Liver (tissue), 3 donors: Measurements from ENCODE around the gene PPP1R3E.

ENCODE experiments used
- EGR1 ChIP-seq, 2 donors: IDR thresholded peaks; 2 replicates each; pipeline ENCODE4 v1.6.1; 2016 to 2018; ENCODE audit warnings: antibody characterized with exemption in 2 of 2, low read depth in 2 of 2
- FOXA1 ChIP-seq: IDR thresholded peaks from 2 replicates; pipeline ENCODE4 v1.6.1; 2016; ENCODE audit warnings: antibody characterized with exemption
- HNF4A ChIP-seq, 2 donors: conservative IDR thresholded peaks; 2 replicates each; pipeline ENCODE4 v1.6.1; 2016; ENCODE audit warnings: antibody characterized with exemption in 2 of 2, mild to moderate bottlenecking in 2 of 2
- JUND ChIP-seq, 2 donors: IDR thresholded peaks; 2 replicates each; pipeline ENCODE4 v1.6.1; 2016; ENCODE audit warnings: antibody characterized with exemption in 2 of 2
- RXRA ChIP-seq, 2 donors: IDR thresholded peaks; 2 replicates each; pipeline ENCODE4 v1.6.1; 2017 to 2018; ENCODE audit warnings: antibody characterized with exemption in 2 of 2, mild to moderate bottlenecking in 1 of 2
- SP1 ChIP-seq: IDR thresholded peaks from 2 replicates; pipeline ENCODE4 v1.6.1; 2018; ENCODE audit warnings: antibody characterized with exemption, mild to moderate bottlenecking
- TAF1 ChIP-seq: conservative IDR thresholded peaks from 2 replicates; pipeline ENCODE4 v1.6.1; 2016; ENCODE audit warnings: antibody characterized with exemption, mild to moderate bottlenecking
- TF ChIP-seq, protein P1 (sequence below): fragments of 150-350 bp; IDR thresholded peaks from 2 replicates; pipeline ENCODE4 v1.5.1; 2017; ENCODE audit warnings: improper control_type of control experiment, low read depth, low read length; ENCODE audit not compliant: missing input control
- TF ChIP-seq, protein P2 (sequence below): IDR thresholded peaks from 2 replicates; pipeline ENCODE4 v1.6.1; 2016; ENCODE audit warnings: antibody characterized with exemption
- TF ChIP-seq, protein P3 (sequence below): IDR thresholded peaks from 2 replicates; pipeline ENCODE4 v1.6.1; 2016; ENCODE audit warnings: antibody characterized with exemption, mild to moderate bottlenecking
- TF ChIP-seq, protein P4 (sequence below): IDR thresholded peaks from 2 replicates; pipeline ENCODE4 v1.6.1; 2016; ENCODE audit warnings: antibody characterized with exemption
- donor health status: healthy.
- donor health status: healthy.

DNA sequence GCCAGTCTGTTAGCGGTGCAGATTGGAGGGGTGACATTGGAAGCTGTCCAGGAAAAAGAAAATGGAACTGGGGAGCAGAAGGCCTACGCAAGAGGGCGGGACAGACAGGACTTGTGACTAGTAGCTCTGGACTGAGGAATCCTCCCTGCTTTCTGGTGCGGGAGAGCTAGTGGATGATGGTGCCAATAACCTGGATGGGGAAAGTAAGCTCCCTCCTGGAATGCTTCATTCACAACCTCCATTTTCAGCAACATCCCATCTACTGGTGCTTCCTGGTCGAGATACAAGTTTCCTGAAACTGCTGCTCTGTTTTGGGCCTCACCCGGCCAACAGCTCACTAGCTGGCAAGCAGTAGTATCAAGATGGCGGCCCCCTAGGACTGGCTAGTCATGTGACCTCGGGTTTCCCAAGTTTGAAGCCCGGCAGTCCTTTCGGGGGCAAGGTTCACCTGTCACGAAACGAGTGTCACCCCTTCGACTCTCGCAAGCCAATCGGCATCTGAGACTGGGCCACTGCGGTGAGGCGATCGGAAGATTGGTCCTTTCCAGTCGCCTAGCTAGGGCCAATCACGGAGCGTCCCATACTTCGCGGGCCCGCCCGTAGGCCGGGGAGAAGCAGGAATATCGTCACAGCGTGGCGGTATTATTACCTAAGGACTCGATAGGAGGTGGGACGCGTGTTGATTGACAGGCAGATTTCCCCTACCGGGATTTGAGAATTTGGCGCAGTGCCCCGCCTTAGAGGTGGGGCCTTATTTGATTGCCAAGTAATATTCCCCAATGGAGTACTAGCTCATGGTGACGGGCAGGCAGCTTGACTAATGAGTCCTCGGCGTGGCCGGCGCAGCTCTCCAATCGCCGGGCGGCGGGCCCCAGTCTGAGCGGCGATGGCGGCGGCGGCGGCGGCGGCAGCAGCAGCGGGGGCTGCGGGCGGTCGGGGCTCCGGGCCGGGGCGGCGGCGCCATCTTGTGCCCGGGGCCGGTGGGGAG is 18.2 kb upstream of the PPP1R3E start, which contains the start of gene PABPN1:
- TF ChIP-seq JUND (IDR thresholded peaks at IDR 0.05) (peak; percentile 50 to 76), HNF4A (conservative IDR thresholded peaks at IDR 0.05) (peak; percentile 89 to 94), RXRA (IDR thresholded peaks at IDR 0.05) (peak; percentile 80 to 82), FOXA1 (peak; percentile 45), SP1 (peak; percentile 93), EGR1 (IDR thresholded peaks at IDR 0.05; ENCODE audit: low read depth in 2 of 2) (peak; percentile 9 to 11), TAF1 (no peak)
- TF ChIP-seq, protein P1, sequence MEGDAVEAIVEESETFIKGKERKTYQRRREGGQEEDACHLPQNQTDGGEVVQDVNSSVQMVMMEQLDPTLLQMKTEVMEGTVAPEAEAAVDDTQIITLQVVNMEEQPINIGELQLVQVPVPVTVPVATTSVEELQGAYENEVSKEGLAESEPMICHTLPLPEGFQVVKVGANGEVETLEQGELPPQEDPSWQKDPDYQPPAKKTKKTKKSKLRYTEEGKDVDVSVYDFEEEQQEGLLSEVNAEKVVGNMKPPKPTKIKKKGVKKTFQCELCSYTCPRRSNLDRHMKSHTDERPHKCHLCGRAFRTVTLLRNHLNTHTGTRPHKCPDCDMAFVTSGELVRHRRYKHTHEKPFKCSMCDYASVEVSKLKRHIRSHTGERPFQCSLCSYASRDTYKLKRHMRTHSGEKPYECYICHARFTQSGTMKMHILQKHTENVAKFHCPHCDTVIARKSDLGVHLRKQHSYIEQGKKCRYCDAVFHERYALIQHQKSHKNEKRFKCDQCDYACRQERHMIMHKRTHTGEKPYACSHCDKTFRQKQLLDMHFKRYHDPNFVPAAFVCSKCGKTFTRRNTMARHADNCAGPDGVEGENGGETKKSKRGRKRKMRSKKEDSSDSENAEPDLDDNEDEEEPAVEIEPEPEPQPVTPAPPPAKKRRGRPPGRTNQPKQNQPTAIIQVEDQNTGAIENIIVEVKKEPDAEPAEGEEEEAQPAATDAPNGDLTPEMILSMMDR = no peak
- TF ChIP-seq, protein P2, sequence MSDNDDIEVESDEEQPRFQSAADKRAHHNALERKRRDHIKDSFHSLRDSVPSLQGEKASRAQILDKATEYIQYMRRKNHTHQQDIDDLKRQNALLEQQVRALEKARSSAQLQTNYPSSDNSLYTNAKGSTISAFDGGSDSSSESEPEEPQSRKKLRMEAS = peak; percentile 81
- TF ChIP-seq, protein P3, sequence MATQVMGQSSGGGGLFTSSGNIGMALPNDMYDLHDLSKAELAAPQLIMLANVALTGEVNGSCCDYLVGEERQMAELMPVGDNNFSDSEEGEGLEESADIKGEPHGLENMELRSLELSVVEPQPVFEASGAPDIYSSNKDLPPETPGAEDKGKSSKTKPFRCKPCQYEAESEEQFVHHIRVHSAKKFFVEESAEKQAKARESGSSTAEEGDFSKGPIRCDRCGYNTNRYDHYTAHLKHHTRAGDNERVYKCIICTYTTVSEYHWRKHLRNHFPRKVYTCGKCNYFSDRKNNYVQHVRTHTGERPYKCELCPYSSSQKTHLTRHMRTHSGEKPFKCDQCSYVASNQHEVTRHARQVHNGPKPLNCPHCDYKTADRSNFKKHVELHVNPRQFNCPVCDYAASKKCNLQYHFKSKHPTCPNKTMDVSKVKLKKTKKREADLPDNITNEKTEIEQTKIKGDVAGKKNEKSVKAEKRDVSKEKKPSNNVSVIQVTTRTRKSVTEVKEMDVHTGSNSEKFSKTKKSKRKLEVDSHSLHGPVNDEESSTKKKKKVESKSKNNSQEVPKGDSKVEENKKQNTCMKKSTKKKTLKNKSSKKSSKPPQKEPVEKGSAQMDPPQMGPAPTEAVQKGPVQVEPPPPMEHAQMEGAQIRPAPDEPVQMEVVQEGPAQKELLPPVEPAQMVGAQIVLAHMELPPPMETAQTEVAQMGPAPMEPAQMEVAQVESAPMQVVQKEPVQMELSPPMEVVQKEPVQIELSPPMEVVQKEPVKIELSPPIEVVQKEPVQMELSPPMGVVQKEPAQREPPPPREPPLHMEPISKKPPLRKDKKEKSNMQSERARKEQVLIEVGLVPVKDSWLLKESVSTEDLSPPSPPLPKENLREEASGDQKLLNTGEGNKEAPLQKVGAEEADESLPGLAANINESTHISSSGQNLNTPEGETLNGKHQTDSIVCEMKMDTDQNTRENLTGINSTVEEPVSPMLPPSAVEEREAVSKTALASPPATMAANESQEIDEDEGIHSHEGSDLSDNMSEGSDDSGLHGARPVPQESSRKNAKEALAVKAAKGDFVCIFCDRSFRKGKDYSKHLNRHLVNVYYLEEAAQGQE = peak; percentile 63
- TF ChIP-seq, protein P4, sequence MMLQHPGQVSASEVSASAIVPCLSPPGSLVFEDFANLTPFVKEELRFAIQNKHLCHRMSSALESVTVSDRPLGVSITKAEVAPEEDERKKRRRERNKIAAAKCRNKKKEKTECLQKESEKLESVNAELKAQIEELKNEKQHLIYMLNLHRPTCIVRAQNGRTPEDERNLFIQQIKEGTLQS = peak; percentile 39
